ENCODE measurements around the gene RUNX1.
"Not testable (repeated sequence)": the region's sequence is repeated elsewhere in the genome, so short reads cannot be mapped to it uniquely, and the experiment has no call there.

Gene RUNX1

DNA sequence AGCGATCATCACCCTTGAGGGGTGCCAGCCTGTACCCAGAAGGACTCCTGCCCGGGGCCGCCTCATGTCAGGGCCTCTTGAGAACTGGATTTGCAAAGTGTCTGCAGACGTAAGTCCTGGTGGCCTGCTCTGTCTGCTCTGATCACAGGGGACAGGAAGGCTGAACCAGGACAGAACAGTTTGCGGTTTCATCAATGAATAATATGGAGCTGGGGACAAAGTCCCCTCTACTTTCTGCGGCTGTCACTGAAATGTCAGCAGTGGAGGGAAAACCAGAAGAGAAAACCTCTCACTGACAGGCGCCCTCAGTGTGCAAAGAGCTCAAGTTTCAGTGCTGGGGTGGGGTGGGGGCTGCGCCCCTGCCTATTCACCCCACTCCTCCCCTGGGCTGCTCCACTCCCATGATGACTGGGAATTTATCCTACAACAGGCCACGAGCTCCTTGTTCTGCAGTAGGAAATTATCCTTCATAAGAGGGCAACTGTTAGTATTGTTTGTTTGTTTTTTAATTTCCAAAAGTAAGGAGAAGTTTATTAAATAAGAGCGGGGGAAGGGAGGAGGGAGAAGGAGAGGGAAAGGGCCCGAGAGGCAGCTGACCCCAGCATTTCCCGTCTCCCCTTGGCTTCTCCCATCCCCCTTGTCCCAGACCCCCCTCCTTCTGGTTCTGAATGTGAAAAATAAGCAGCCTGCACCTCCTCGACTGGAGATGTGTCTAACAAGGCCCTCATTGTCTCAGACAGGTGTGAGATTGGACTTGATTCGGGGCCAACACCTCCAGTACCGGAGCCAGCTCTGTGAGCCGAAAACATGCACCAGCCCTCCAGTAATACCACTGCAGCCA lies 231.1 kb downstream of the RUNX1 start:
- DNase-seq: no peak

DNA sequence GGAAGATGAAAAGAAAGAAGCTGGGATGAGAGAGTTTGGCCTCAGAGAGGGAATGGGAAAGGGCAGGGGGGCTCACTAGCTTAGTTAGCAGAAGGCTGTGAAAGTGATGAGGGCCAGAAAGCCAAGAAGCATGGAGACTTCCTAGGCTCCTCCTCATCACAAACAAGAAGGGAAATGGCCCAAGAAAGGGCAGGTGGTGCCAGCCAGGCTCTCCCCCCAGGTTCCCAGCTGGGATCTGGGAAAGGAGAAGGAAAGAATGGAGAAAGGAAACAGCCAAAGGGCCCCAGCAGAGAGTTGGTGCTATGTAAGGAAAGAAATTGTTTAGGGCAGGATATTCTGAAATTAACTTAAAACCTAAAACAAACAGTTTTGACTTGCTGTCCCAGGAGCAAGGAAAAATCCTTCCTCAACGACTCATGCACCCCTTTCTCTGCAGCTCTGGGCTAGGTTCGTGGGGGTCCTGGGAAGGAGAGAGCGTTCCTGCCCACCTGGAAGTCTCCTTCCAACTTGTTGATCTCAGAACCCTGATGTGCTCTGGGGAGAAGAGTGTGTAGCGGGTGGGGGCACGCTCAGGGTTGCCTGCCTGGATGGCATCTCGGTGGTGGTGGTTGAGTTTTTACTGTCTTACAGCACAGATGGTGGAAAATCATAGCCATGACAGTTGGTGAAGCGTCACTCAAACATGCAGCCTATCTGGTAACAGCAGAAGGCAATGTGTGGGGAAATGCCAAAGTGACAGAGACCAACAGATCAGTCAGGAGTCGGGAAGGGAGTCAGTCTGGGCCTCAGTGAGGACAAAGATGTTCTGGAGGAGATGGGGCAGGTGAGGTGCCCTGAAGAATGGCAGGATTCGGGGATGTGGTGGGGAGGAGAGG lies 233.0 kb downstream of the RUNX1 start:
- DNase-seq: no peak

DNA sequence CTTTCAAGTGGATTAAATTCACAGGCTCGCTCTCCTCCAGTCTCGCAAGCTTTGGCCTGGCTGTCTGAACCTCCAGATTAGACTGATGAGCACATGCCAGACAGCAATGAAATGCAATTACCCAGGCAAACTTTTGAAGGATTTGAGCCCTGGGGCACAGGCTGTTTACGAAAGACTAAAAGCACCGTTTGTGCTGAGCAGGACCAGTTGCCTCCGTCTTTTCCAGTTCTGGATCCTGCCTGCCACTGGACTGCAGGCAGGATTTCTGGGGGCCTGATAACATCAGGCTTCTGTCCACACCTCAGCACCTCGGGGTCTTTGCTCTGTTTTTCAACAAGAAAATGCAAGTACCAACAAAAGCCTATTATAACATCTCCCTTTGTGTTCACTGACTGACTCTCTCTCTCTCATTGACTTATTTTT lies 234.6 kb downstream of the RUNX1 start:
- peak; percentile 18 for DNase-seq

DNA sequence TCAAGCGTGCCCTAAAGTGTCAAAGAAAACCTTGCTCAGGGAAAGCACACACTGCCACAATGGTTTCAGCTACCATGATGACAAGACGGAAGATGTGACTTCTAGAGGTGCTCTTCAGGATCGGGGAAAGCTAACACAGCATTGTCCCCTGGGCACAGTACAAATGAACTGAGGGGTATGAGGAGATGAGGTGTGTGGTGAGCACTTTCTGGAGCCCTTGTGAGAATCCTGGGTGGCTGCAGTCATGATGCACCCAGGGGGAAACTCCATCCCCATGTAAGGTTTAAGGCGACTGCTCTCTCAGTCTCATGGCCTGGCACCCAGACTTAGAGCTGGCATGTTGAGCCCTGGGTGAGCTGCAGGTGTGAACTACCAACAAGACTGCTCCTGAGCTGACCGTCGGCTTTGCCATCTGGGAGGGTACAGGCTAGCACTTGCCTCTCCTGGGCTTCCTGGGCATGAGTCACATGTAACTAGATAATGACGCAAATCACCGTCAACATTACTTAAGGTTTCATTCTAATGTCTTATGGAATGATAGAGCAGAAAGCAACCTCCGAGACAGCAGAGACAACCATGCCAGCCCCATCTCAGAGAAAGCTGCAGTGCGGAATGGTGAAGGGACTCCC lies 235.7 kb downstream of the RUNX1 start:
- DNase-seq: no peak

DNA sequence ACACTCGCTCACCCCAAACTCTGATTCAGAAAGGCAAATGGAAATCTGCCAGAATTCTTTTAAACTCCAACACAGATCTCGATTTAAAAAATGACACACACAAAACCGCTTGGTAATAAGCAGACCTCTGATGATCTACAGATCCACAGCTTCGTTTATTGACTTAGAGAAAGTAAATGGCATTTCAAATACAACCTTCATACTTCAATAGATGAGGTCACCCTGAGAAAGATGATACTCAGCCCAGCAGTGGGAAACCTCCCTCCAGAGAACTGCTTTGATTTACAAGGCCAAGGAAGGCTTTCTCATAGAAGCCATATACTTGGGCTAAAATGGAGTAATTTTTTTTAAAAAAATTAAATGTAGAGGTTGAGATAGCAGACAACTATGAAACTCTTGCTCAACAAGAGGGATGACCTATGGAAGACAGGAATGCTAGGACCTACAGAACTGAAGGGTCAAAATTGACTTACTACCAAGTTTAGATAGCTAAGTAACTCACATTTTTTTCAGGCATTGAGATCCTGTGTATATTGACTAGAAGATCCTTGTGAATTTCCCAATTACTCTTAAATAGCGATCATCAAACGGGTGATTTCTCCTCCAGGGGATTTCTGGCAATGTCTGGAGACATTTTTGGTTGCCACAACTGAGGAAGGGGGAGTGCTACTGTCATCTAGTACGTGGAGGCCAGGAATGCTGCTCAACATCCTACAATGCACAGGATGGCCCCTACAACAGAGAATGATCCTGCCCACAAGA lies 236.4 kb downstream of the RUNX1 start:
- DNase-seq: peak; percentile 14

DNA sequence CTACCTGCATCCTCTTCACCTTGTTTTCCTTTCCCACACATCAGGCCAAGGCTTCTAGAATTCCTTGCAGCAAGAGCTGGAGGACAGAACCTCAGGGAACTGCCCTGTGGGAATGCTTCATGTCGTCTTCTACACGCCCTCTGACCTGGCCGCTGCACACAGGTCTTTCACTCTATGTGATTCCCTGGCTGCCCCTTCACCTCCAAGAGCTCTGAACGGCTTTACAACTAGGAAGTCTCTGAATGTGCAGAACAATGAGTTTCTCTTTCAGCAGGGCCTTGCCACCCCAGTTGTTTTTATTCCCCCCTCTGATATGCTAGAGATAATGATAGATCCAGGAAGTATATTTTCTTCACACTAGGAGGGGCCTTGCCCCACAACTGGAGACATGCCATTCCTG lies 237.7 kb downstream of the RUNX1 start:
- DNase-seq: no peak

DNA sequence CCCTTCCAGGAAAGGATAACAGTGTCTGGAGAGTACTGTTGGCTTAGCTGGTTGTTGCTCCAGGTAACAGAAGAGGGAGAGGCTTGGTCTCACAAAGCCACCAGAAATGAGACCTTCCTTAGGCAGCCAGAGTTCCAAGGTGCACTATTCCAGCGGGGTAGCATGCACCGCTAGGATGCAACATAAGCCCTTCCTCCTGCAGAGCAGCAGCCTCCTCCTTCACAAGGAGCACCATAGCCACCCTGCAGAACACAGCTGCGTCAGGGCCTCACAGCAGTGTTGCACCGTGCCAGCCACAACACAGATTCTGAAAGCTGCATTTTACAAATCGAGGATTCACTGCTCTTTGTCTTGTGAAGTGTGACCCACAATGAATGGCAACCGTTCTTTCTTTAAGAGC lies 238.3 kb downstream of the RUNX1 start:
- no peak for DNase-seq

DNA sequence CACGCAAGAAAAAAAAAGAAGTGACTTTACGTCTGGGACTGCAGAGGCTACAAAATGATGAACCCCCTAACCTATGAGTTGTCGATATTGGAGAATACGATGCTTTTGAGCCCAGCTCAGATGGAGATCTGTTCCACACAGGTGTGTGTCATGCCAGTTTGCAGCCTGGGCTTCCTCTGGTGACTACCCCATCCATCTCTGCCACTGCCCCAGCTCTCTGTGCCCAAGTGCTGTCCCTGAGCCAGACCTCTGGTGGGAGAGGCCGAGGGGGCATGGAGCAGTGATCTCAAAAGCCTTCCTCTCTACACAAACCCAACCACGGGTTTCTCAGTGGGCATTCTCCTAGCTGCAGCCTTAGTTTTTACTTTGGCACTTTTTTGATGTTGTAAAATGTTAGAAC lies 239.3 kb downstream of the RUNX1 start:
- DNase-seq: no peak

DNA sequence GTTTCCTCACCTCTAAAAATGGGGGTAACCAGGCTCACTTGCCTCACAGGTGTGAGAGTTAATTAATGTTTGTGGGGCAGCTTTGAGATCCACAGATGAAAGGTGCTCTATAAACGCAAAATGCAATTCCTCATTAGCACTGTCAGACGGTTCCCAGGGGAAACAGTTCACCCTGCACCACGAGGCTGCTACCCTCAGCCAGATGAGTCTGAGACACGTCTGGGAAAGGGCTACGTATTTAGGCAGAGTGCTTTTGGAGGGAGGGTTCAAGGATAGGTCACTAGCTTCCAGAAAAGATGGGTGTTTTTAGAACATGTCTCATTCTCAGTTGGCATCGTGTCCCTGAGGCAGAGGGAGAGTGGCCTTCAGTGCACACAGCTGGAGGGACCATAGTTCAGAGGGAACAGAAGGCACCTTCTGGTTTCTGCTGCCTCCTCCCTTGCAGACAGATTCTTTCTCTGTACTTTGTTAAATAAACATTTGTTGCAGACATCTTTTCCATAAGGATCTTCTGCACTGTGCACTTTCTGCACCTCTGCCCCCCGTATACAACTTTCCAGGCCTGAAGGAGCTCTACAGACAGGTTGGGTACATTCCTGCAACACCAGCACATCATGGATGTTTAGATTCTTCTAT lies 240.4 kb downstream of the RUNX1 start:
- DNase-seq: no peak

DNA sequence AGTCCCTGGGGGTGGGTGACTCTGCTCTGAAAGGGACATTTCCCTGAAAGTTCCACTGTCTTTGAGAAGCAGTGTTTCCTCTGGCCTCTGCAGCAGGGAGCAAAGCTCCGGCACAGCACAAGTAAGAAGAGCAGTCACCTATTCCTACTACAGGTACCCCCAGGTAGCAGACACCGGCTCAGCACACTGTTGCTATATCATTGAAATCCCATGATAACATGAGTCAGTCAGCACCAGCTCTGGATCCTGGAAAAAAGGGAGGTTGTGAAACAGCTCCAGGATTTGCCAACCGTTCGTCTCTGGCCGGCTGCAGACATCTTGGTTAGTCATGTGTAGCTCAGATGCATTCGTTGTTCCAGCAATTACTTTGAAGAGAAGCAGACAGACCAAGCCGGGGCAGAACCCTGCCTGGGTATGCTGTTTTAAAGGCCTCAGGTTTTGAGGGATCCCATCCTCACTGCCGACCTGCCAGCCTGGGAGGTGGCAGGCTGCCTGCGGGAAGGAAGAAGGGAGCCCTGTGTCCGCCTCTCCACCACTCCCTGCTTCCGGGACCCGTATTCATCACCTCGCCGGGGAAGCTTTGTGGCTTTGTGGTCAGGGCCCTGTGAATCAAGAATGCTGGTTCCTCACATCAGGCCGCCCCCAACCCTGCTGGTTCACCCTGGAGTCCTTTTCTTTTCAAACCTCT lies 241.1 kb downstream of the RUNX1 start:
- DNase-seq: no peak

DNA sequence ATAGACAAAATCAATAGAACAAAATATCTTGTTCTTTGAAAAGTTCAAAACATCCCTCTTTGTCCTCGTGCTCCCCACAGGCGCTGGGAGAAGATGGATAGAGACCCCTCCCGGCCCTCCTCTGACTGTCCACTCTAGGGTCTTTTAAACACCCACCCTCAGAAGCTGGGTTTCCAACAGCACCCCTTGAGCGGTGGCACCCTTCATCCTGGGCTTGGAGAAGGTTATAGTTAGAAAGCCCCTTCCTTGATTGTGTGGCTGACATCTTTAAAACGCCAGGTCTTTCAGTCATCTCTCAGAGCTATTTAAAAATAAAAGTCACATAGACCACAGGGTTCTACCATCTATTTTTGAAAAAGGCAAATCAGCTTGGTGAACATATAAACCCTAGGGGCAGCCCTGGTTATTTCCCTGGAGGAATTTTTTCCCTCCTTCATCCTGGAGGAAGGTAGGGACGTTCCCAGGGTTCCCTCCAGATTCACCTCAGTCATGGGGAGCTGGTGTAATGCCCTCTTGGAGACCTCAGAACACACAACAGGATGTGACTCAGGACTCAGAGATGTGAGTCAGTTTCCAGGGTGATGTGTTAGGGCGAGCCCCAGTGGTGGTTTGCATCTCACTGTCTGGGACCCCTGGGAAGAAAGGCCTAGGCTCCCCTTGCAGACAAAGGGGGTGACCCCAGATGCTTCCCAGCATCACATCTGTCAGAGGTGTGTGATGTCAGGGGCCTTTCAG lies 241.8 kb downstream of the RUNX1 start:
- DNase-seq: no peak

DNA sequence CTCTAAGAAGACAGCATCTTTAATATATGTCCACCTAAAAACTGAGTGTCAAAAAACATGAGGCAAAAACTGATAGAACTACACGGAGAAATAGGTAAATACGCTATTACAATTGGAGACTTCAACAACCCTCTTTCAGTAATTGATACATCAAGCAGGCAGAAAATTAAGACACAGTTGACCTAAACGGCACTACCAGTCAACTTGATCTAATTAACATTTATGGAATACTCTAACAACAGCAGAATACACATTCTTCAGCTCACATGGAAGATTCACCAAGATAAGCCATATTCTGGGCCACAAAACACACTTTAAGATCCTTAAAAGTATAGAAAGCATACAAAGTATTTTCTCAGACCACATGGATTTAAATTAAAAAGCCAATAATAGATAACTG lies 242.7 kb downstream of the RUNX1 start:
- DNase-seq: no peak

DNA sequence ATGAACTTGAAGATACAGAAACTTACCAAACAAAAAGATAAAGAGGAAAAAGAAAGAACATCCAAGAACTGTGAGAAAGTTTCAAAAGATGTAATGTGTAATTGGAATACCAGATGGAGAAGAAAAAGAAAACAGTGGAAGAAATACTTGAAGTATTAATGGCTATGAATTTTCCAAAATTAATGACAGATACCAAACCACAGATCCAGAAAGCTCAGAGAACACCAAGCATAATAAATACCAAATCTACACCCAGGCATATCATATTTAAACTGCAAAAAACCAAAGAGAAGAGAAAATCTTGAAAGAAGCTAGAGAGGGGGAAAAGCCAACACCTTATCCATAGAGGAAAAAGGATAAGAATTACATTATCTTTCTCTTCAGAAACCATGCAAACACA lies 243.9 kb downstream of the RUNX1 start:
- DNase-seq: no peak

DNA sequence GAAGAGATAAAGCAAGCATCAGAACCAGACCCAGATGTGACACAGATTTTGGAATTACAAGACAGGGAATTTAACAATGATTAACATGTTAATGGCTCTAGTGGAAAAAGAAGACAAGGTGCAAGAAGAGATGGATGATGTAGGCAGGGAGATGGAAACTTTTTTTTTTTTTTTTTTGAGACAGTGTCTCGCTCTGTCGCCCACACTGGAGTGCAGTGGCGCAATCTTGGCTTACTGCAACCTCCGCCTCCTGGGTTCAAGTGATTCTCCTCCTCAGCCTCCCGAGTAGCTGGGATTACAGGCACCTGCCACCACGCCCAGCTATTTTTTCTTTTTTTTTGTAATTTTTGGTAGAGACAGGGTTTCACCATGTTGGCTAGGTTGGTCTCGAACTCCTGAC lies 244.5 kb downstream of the RUNX1 start:
- not testable (repeated sequence) for DNase-seq

DNA sequence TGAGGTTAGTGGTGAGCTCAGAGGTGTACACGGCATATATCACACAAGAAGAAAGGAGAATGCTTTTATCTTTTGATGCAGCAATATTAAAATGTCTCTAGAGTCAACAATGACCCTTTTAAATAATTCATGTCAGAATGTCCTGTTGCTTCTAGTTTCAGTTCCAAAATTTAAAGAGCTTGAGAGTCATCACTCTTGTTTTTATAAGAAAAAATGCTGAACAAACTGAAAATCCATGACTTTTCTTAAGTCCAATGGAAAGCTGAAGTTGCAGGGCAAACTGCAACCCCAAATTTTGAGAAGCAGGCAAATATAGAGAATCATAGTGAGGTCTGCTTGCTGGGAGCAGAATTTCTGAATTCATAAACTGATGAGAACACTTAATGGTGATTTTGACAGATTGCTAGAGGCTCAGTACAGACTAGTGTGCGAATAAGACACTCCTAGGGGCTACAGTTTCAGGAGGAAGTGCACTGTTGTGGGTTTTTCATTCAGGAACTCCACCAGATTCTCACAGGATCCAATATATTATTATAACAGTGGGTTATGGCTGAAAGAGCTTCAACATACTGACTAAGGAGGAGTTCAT lies 245.2 kb downstream of the RUNX1 start:
- DNase-seq: no peak

DNA sequence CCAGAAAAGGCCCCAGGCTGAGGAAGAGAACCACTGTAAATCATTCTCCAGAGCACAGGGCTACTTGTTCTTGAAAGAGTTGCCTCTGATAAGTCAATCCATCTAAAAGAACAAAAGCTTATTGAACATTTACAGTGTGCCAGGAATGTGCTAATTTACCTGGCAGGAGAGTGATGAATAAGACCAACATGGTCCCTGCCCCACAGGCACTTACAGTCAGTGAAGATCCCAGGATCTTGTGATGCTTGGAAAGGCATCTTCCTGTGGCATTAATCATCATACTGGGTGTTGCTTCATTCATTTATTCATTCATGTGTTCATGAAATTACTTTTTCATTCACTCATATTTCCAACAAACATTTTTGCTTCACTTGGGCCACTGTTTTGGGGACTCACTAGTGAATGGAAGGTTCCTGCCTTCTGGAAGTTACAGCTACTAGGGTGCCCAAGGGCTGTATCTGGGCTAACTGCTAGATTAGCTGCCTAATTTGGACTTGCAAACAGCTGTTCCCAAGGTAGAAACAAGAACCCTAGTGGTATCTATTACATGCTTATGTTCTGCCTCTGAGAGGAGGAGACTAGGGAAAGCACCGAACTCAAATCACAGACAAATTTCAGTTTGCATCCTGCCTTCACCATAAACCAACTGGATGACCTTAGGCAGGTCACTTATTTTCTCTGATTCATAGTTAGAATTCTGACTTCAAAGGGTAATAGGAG lies 246.8 kb downstream of the RUNX1 start:
- no peak for DNase-seq

DNA sequence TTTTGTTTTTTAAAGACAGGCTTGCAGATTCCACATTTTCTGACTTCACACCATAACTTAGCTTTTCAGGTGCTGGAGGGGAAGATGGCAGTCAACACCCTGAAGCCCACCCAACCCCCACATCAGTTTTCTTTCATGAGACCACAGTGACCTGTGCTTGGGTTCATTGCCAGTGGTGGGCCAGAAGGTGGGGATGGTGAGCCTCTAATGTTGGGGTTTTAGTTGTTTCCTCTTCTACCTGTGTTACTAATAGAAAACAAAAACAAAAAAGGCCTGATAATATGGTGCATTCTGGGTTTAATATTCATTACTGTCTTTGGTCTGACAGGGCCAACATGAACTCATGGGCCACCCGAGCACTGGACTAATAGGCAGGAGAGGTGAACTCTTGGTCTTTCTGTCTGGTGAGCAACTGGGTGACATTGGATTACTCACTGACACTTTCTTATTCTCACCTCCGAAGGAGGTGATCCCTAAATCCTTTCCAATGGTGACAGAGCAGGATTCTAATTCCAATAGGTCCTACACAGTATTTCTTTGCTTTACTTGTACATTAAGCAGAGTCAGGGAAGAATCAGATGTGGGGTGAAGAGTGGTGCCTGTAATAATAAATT lies 247.5 kb downstream of the RUNX1 start:
- no peak for DNase-seq

DNA sequence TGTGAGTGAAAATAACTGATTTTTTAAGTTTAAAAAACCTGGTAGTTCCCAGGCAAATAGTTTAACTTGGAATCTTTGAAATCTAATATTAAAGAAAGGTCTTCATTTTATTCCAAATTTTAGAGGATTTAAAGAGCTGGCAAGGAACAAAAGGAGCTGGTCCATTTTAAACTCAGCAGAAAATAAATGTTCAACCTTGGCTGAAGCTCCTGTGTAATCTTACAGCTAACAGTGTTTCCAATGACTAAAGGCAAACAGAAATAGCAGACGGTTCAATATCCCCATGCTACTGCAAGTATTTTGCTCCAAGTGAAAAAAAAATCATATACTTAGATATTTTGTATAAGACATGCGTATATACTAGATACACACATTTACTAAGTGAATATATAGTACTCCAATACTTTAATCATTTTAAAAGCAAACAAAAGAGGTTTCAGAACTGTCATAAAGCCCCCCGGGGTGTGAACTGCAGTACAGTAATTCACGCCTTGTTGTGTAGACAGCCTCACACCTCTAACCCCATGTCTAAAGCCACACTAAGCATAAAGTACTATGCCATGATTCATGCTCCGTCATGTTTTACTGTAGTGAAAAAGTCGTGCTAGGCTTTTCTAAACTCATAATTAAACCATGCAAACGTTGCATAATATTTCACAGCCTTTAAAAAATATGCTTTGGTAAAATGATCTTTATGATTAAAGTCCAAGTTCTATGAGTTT lies 248.1 kb downstream of the RUNX1 start:
- no peak for DNase-seq

DNA sequence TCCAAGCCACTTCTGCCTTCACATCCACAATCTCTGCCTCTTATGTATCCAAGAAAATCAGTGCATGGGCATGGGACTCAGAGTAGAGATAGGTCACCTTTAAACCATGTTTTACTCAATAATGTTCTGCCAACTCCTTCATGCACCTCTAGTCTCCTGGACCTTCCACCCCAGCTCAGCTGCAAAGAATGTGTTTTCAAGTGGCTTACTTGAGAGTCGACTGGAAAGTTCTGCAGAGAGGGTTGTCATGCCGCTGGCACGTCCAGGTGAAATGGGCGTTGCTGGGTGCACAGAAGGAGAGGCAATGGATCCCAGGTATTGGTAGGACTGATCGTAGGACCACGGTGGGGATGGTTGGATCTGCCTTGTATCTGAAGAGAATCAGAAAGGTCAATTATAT lies 250.0 kb downstream of the RUNX1 start:
- DNase-seq: no peak

All from eye (tissue), 1 donor.